H1 (cell line): ENCODE data around the gene ASCC1. TPM values are rescaled to one million over a fixed set of nuclear protein-coding genes. Genes with fewer than 3 reads are reported as not detected.

ENCODE experiments used
- CTCF ChIA-PET: fragments of 300-600 bp; sonication (Branson Sonifier 250); formaldehyde crosslinking; loops from one replicate; lab custom pipeline; 2021; ENCODE audit not compliant: partially characterized antibody; lab: Charles Lee
- POLR2A ChIA-PET: fragments of 300-600 bp; sonication (Branson Sonifier 250); formaldehyde crosslinking; loops from one replicate; lab custom pipeline; 2021; ENCODE audit warnings: inconsistent platforms; ENCODE audit not compliant: partially characterized antibody; lab: Charles Lee
- DNase-seq, 2 experiments: peaks; one replicate each; pipeline versions ENCODE4 v3.0.0 to v3.0.0-alpha.2; 2010 to 2022; ENCODE audit warnings: low spot score in 2 of 2, low read depth in 1 of 2, mixed read lengths in 1 of 2
- FAIRE-seq: peaks from 2 replicates; lab custom pipeline; 2011; peaks lifted over from hg19 to GRCh38; lab: Jason Lieb, UNC
- H2AFZ ChIP-seq: 2 replicates; pipeline ENCODE4 v1.8.1; 2012; ENCODE audit warnings: low read length, inconsistent platforms
- H2AK5ac ChIP-seq: 2 replicates; pipeline ENCODE4 v1.6.1; 2013; ENCODE audit warnings: low read depth, low read length
- H2BK120ac ChIP-seq: replicated peaks from 2 replicates; pipeline ENCODE3; 2013; ENCODE audit warnings: low read depth, low read length, inconsistent platforms
- H2BK12ac ChIP-seq: 2 replicates; pipeline ENCODE4 v1.6.1; 2013; ENCODE audit warnings: low read depth, low read length
- H2BK15ac ChIP-seq: 2 replicates; pipeline ENCODE4 v1.6.1; 2013; ENCODE audit warnings: low read length
- H2BK20ac ChIP-seq: 2 replicates; pipeline ENCODE4 v1.6.1; 2013; ENCODE audit warnings: low read length
- H2BK5ac ChIP-seq: 2 replicates; pipeline ENCODE4 v1.6.1; 2013; ENCODE audit warnings: low read depth, low read length
- H3K14ac ChIP-seq: 2 replicates; pipeline ENCODE4 v1.6.1; 2013; ENCODE audit warnings: inconsistent platforms; ENCODE audit not compliant: insufficient read length
- H3K18ac ChIP-seq: 2 replicates; pipeline ENCODE4 v1.6.1; 2013; ENCODE audit warnings: low read length; ENCODE audit errors: extremely low read depth
- H3K23ac ChIP-seq: 2 replicates; pipeline ENCODE4 v1.6.1; 2013; ENCODE audit warnings: inconsistent platforms; ENCODE audit not compliant: insufficient read length
- H3K23me2 ChIP-seq: 2 replicates; pipeline ENCODE4 v1.6.1; 2013; ENCODE audit warnings: low read depth, low read length
- H3K27ac ChIP-seq: 2 replicates; pipeline ENCODE4 v1.6.1; 2011; ENCODE audit warnings: low read depth, low read length, inconsistent platforms
- H3K27me3 ChIP-seq, 4 experiments: replicated peaks in 1 of 4; 1 replicate in 1 of 4; 2 replicates in 3 of 4; pipeline versions ENCODE4 v1.6.1 to v1.8.1; 2011 to 2013; ENCODE audit warnings: low read length in 3 of 4, mild to moderate bottlenecking in 3 of 4, inconsistent platforms in 2 of 4, mixed read lengths in 2 of 4, moderate library complexity in 1 of 4; ENCODE audit not compliant: control insufficient read depth in 3 of 4, insufficient read depth in 3 of 4; ENCODE audit errors: extremely low read depth in 1 of 4
- H3K36me3 ChIP-seq, 4 experiments: 2 replicates each; pipeline versions ENCODE4 v1.6.1 to v1.8.1; 2011 to 2013; ENCODE audit warnings: mild to moderate bottlenecking in 4 of 4, low read length in 3 of 4, moderate library complexity in 2 of 4, control low read depth in 1 of 4, inconsistent platforms in 1 of 4; ENCODE audit not compliant: insufficient read depth in 4 of 4, control insufficient read depth in 2 of 4
- H3K4ac ChIP-seq: replicated peaks from 2 replicates; pipeline ENCODE3; 2013; ENCODE audit warnings: low read length, low read depth, mixed read lengths, inconsistent platforms; ENCODE audit not compliant: insufficient read length
- H3K4me1 ChIP-seq, 4 experiments: replicated peaks in 1 of 4; 1 replicate in 1 of 4; 2 replicates in 3 of 4; pipeline versions ENCODE4 v1.6.1 to v1.8.1; 2011 to 2013; ENCODE audit warnings: low read length in 3 of 4, inconsistent platforms in 2 of 4, mixed read lengths in 1 of 4; ENCODE audit not compliant: insufficient read depth in 4 of 4, control insufficient read depth in 3 of 4
- H3K4me2 ChIP-seq, 2 experiments: 2 replicates each; pipeline versions ENCODE4 v1.6.1 to v1.8.1; 2011 to 2013; ENCODE audit warnings: low read depth in 2 of 2, low read length in 2 of 2, control low read depth in 1 of 2, inconsistent platforms in 1 of 2, mild to moderate bottlenecking in 1 of 2; ENCODE audit not compliant: insufficient read depth in 1 of 2
- H3K4me3 ChIP-seq, 4 experiments: fragments of 200-600, 300-600 bp in 1 of 4; sonication (generic), shearing (Covaris generic), sonication (Bioruptor Twin) in 1 of 4; 2 replicates each; pipeline versions ENCODE4 v1.5.1 to v1.8.1; 2011 to 2016; ENCODE audit warnings: low read length in 4 of 4, low read depth in 3 of 4, control low read depth in 2 of 4, inconsistent platforms in 2 of 4, mild to moderate bottlenecking in 2 of 4, mixed read lengths in 1 of 4, moderate library complexity in 1 of 4; ENCODE audit not compliant: insufficient read depth in 2 of 4; ENCODE audit errors: extremely low read depth in 1 of 4
- H3K56ac ChIP-seq: replicated peaks from 2 replicates; pipeline ENCODE3; 2013; ENCODE audit warnings: low read depth, mild to moderate bottlenecking, mixed read lengths, low read length, inconsistent platforms; ENCODE audit not compliant: insufficient read length
- H3K79me1 ChIP-seq: 2 replicates; pipeline ENCODE4 v1.6.1; 2013; ENCODE audit warnings: low read depth, low read length, control low read depth
- H3K79me2 ChIP-seq, 2 experiments: 2 replicates each; pipeline versions ENCODE4 v1.6.1 to v1.8.1; 2012 to 2013; ENCODE audit warnings: low read length in 2 of 2, mild to moderate bottlenecking in 2 of 2, inconsistent platforms in 1 of 2; ENCODE audit not compliant: insufficient read depth in 2 of 2, control insufficient read depth in 1 of 2
- H3K9ac ChIP-seq, 4 experiments: replicated peaks in 1 of 4; 1 replicate in 1 of 4; 2 replicates in 3 of 4; pipeline versions ENCODE4 v1.6.1 to v1.8.1; 2011 to 2013; ENCODE audit warnings: low read depth in 3 of 4, low read length in 3 of 4, control low read depth in 2 of 4, mild to moderate bottlenecking in 2 of 4, moderate library complexity in 2 of 4, inconsistent platforms in 1 of 4; ENCODE audit errors: extremely low read depth in 1 of 4
- H3K9me3 ChIP-seq, 2 experiments: 2 replicates each; pipeline versions ENCODE4 v1.6.1 to v1.8.1; 2012 to 2013; ENCODE audit warnings: mild to moderate bottlenecking in 2 of 2, moderate library complexity in 2 of 2, control low read depth in 1 of 2, inconsistent platforms in 1 of 2, low read depth in 1 of 2, low read length in 1 of 2, mixed read lengths in 1 of 2; ENCODE audit not compliant: insufficient read depth in 2 of 2
- H4K20me1 ChIP-seq, 2 experiments: replicated peaks in 1 of 2; 2 replicates each; pipeline versions ENCODE3 to v1.8.1; 2011 to 2013; ENCODE audit warnings: inconsistent platforms in 2 of 2, low read length in 2 of 2, mild to moderate bottlenecking in 1 of 2; ENCODE audit not compliant: insufficient read depth in 2 of 2, control insufficient read depth in 1 of 2
- H4K5ac ChIP-seq: 2 replicates; pipeline ENCODE4 v1.6.1; 2013; ENCODE audit warnings: low read length, low read depth, mixed read lengths, inconsistent platforms; ENCODE audit not compliant: insufficient read length
- H4K8ac ChIP-seq: 2 replicates; pipeline ENCODE4 v1.8.0; 2013; ENCODE audit warnings: mild to moderate bottlenecking, moderate library complexity, low read length, inconsistent platforms; ENCODE audit not compliant: insufficient read depth; ENCODE audit errors: extremely low read depth
- H4K91ac ChIP-seq: replicated peaks from 2 replicates; pipeline ENCODE3; 2013; ENCODE audit warnings: low read length, mixed read lengths, inconsistent platforms; ENCODE audit not compliant: insufficient read length
- CBX8 ChIP-seq: fragments of 300-800, 300-1000 bp; sonication (generic); IDR thresholded peaks from 2 replicates; pipeline ENCODE4 v1.7.1; 2016; ENCODE audit warnings: low read depth, low read length, borderline replicate concordance
- CHD1 ChIP-seq: IDR thresholded peaks from 2 replicates; pipeline ENCODE4 v1.6.1; 2012; ENCODE audit warnings: low read depth, low read length, improper control_type of control experiment
- EP300 ChIP-seq, 2 experiments: IDR thresholded peaks; 1 replicate in 1 of 2; 2 replicates in 1 of 2; pipeline ENCODE4 v1.6.1; 2011 to 2012; ENCODE audit warnings: low read depth in 2 of 2, low read length in 2 of 2, mild to moderate bottlenecking in 2 of 2, borderline replicate concordance in 1 of 2, inconsistent platforms in 1 of 2, moderate library complexity in 1 of 2
- JUN ChIP-seq: IDR thresholded peaks from 2 replicates; pipeline ENCODE4 v1.6.1; 2011; ENCODE audit warnings: low read depth, mild to moderate bottlenecking, improper control_type of control experiment, low read length
- KDM5A ChIP-seq: fragments of 200-600 bp; IDR thresholded peaks from 2 replicates; pipeline ENCODE4 v1.7.1; 2012; ENCODE audit warnings: mild to moderate bottlenecking, low read length, inconsistent platforms, mixed read lengths
- POU5F1 ChIP-seq: IDR thresholded peaks from 2 replicates; pipeline ENCODE4 v1.6.1; 2011; ENCODE audit warnings: low read depth, mild to moderate bottlenecking, low read length, moderate library complexity
- RAD21 ChIP-seq, 2 experiments: IDR thresholded peaks in 1 of 2; conservative IDR thresholded peaks in 1 of 2; 2 replicates each; pipeline ENCODE4 v1.6.1; 2011; ENCODE audit warnings: low read depth in 2 of 2, low read length in 2 of 2, improper control_type of control experiment in 1 of 2, inconsistent platforms in 1 of 2, mild to moderate bottlenecking in 1 of 2, moderate library complexity in 1 of 2
- SAP30 ChIP-seq: fragments of 300-600 bp; sonication (generic); IDR thresholded peaks from 2 replicates; pipeline ENCODE4 v1.7.1; 2012; ENCODE audit warnings: low read length, moderate library complexity, mild to moderate bottlenecking, inconsistent platforms; ENCODE audit not compliant: insufficient read depth, insufficient replicate concordance
- SIN3A ChIP-seq, 2 experiments: IDR thresholded peaks in 1 of 2; conservative IDR thresholded peaks in 1 of 2; 2 replicates each; pipeline ENCODE4 v1.6.1; 2011 to 2012; ENCODE audit warnings: low read length in 2 of 2, improper control_type of control experiment in 1 of 2, low read depth in 1 of 2, mild to moderate bottlenecking in 1 of 2
- SRF ChIP-seq: IDR thresholded peaks from 2 replicates; pipeline ENCODE4 v1.6.1; 2011; ENCODE audit warnings: mild to moderate bottlenecking, low read depth, low read length, moderate library complexity
- TAF1 ChIP-seq: IDR thresholded peaks from 2 replicates; pipeline ENCODE4 v1.6.1; 2011; ENCODE audit warnings: mild to moderate bottlenecking, low read depth, low read length
- TEAD4 ChIP-seq: IDR thresholded peaks from 2 replicates; pipeline ENCODE4 v1.6.1; 2012; ENCODE audit warnings: low read depth, low read length, inconsistent platforms, mixed read lengths
- whole genome bisulfite sequencing, 2 experiments: shearing (Covaris generic) in 1 of 2; methylation state at CpG; one replicate each; pipeline versions ENCODE4 v1.1.6 to v1.1.7; 2013 to 2015; ENCODE audit warnings: low lambda C conversion rate in 2 of 2, mixed read lengths in 2 of 2, inconsistent platforms in 1 of 2, low coverage in 1 of 2, missing lambda C conversion rate in 1 of 2; ENCODE audit not compliant: insufficient replicate concordance in 2 of 2, insufficient coverage in 1 of 2, insufficient read length in 1 of 2; ENCODE audit errors: extremely low coverage in 1 of 2, missing lambda C conversion rate in 1 of 2; 5-methylcytosine and 5-hydroxymethylcytosine counted together
- polyA plus RNA-seq, 7 experiments: library from polyadenylated mRNA; depleted of rRNA in 3 of 7; stranded (reverse) in 5 of 7; unstranded in 2 of 7; fragments of >200 nt in 5 of 7; fragments of 200-250 nt in 2 of 7; gene quantifications; 1 replicate in 5 of 7; 2 replicates in 1 of 7; 4 replicates in 1 of 7; pipeline versions ENCODE4 v1.2.1 to v1.2.3, GENCODE V29; 2011 to 2013; ENCODE audit warnings: missing spikeins in 2 of 7, mixed read lengths in 2 of 7
- total RNA-seq: library from RNA; stranded (reverse); fragmentation: NEBNext Ultra II Directional; extraction: Animal tissue kit (Norgen Biotek cat#: 25700); gene quantifications from 2 replicates; pipeline ENCODE4 v1.2.1, GENCODE V29; 2021

Gene ASCC1
- total and polyA plus RNA-seq, 2 of the 8 experiments (the other 6 are each of a cell fraction or from before 2014, with no cell fraction given) = 25.6 to 35.8 TPM

GRCh38 chr10:72056932-72057751 lies 158.9 kb downstream of the ASCC1 start:
- no peaks in the 10 kb centered on the region for H3K79me1 ChIP-seq
- no peak overlapping the region for H4K8ac ChIP-seq
- H4K5ac ChIP-seq = no peak overlapping the region
- CTCF ChIA-PET = interaction anchor here (0.6 to 8.2 kb wide), 9 partner anchors 7 to 141 kb away, joined by 3 to 77 read pairs (median 3); no protein-coding TSS in a partner anchor
- no peak overlapping the region for H3K27ac ChIP-seq
- H3K4me2 ChIP-seq = no peak overlapping the region
- H3K4ac ChIP-seq = no peak overlapping the region
- no peak overlapping the region for H3K23ac ChIP-seq
- no peak overlapping the region for H2AFZ ChIP-seq
- no peaks in the 10 kb centered on the region for H3K79me2 ChIP-seq
- 88% methylated on average over 25 of the region's 25 CpGs; no CpG with 5 or more reads in 1 of the 2 experiments for WGBS, 2 experiments
- no peak overlapping the region for H2BK5ac ChIP-seq
- peaks cover 0 to 9% (median 7%) of the 10 kb centered on the region in 4 experiments; a peak in 4 of 7 replicates for H3K4me1 ChIP-seq
- no peaks in the 10 kb centered on the region for H4K20me1 ChIP-seq
- H2BK15ac ChIP-seq = no peak overlapping the region
- H3K9me3 ChIP-seq = no peaks in the 10 kb centered on the region
- H3K36me3 ChIP-seq = no peaks in the 10 kb centered on the region
- H2BK12ac ChIP-seq = no peak overlapping the region
- no peak overlapping the region for H3K56ac ChIP-seq
- H2AK5ac ChIP-seq = no peak overlapping the region
- POLR2A ChIA-PET = interaction anchor here (1.1 to 1.5 kb wide), 3 partner anchors 12 to 292 kb away, joined by 3 read pairs; no protein-coding TSS in a partner anchor
- no peak overlapping the region for H2BK120ac ChIP-seq
- H3K23me2 ChIP-seq = no peaks in the 10 kb centered on the region
- DNase-seq = no peak
- no peak for FAIRE-seq
- no peak overlapping the region for H2BK20ac ChIP-seq
- H3K4me3 ChIP-seq = no peak overlapping the region
- no peak overlapping the region for H4K91ac ChIP-seq
- H3K14ac ChIP-seq = no peak overlapping the region
- H3K27me3 ChIP-seq = no peaks in the 10 kb centered on the region
- no peak overlapping the region for H3K18ac ChIP-seq
- H3K9ac ChIP-seq = no peak overlapping the region
- TF ChIP-seq CBX8 (no peak), TEAD4 (no peak), CHD1 (no peak), KDM5A (no peak), RAD21 (IDR thresholded peaks at IDR 0.05 in 1 of 2, conservative IDR thresholded peaks at IDR 0.05 in 1 of 2; ENCODE audit: low read depth in 2 of 2, low read length in 2 of 2) (no peak), SRF (no peak), POU5F1 (no peak), EP300 (IDR thresholded peaks at IDR 0.05; ENCODE audit: borderline replicate concordance in 1 of 2, low read depth in 2 of 2, low read length in 2 of 2) (no peak), SIN3A (conservative IDR thresholded peaks at IDR 0.05 in 1 of 2, IDR thresholded peaks at IDR 0.05 in 1 of 2; ENCODE audit: low read depth in 1 of 2, low read length in 2 of 2) (no peak), TAF1 (no peak), JUN (no peak), SAP30 (no peak)
